Measurements from ENCODE around the gene SLC2A5. TPM values are rescaled to one million over a fixed set of nuclear protein-coding genes. Genes with fewer than 3 reads are reported as not detected.

SLC2A5 gene
- total and polyA plus RNA-seq, 2 of the 4 experiments (the other 2 are of a cell fraction) = 0.03 to 0.18 TPM

Small RNA genes lying within 50 kb of the gene (microRNA-seq; reads per million reads assigned to microRNA genes)
- not detected for gene RF00424 (ENCODE audit: insufficient read depth, insufficient read length)

Small RNA genes lying within 50 kb of the gene (small RNA-seq; reads per million reads assigned to genes)
- 0 reads per million in 5 experiments for gene RF00424

Other genes with a start within 250 kb of the SLC2A5 start
- gene ENO1, start 190.9 kb downstream of the SLC2A5 start, total RNA-seq (2012; rRNA removed) = 2,952 and 3,643 TPM in 2 replicates
- 2,094 and 2,125 TPM in 2 replicates for gene ENO1, start 190.9 kb downstream of the SLC2A5 start, polyA plus RNA-seq (2012; rRNA removed)
- gene CA6, start 123.8 kb downstream of the SLC2A5 start, total RNA-seq (2012; rRNA removed) = not detected in 2 replicates
- gene CA6, start 123.8 kb downstream of the SLC2A5 start, polyA plus RNA-seq (2012; rRNA removed) = not detected in 2 replicates
- not detected in 2 replicates for gene SLC2A7, start 43.2 kb downstream of the SLC2A5 start, total RNA-seq (2012; rRNA removed)
- gene SLC2A7, start 43.2 kb downstream of the SLC2A5 start, polyA plus RNA-seq (2012; rRNA removed) = not detected in 2 replicates
- 2.2 and 2.7 TPM in 2 replicates for gene GPR157, start 59.5 kb upstream of the SLC2A5 start, total RNA-seq (2012; rRNA removed)
- gene GPR157, start 59.5 kb upstream of the SLC2A5 start, polyA plus RNA-seq (2012; rRNA removed) = 1.7 and 1.8 TPM in 2 replicates
- gene H6PD, start 165.1 kb upstream of the SLC2A5 start, total RNA-seq (2012; rRNA removed) = 8.3 and 9.3 TPM in 2 replicates
- gene H6PD, start 165.1 kb upstream of the SLC2A5 start, polyA plus RNA-seq (2012; rRNA removed) = 22.1 and 22.7 TPM in 2 replicates
- gene SPSB1, start 223.3 kb upstream of the SLC2A5 start, total RNA-seq (2012; rRNA removed) = 15.0 and 16.7 TPM in 2 replicates
- 17.6 and 19.8 TPM in 2 replicates for gene SPSB1, start 223.3 kb upstream of the SLC2A5 start, polyA plus RNA-seq (2012; rRNA removed)